ENCODE results near the gene PPP6R2.

PPP6R2 gene

DNA sequence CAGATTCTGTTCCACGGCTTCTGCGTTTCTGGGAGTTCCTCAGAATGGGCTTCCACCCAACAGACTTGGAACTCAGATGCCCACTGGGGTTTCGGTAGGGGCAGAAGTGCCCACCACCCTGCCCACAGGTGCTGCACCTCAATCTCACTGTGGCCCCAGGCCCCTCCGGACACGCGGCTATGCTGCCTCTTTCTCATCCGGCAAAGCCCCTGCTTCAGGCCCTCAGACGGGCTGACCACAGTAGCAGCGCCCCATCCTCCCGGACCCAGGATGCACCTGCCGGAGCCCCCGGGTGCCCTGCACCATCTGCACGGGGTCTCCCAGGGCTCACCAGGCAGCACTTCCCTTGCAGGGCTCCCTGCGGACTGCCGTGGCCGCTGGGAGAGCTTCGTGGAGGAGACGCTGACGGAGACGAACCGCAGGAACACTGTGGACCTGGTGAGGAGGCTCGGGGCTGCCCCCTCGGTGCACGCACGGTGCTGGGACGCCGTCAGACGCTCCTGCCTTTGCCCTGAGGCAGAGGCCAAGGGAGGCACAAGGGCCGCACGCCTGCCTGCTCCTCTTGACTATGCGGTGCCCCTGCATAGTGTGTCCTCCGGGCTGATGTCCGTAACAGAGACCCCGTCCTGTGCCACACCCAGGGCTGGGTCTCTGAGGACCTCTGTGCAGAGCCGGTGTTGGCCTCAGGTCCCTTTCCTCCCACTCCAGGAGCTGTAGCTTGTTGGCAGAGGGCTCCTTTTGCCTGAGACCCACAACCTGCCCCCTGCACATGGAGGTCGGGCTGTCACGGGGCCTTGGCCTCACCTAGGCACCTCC lies 93.1 kb downstream of the PPP6R2 start:
- no peak for DNase-seq

DNA sequence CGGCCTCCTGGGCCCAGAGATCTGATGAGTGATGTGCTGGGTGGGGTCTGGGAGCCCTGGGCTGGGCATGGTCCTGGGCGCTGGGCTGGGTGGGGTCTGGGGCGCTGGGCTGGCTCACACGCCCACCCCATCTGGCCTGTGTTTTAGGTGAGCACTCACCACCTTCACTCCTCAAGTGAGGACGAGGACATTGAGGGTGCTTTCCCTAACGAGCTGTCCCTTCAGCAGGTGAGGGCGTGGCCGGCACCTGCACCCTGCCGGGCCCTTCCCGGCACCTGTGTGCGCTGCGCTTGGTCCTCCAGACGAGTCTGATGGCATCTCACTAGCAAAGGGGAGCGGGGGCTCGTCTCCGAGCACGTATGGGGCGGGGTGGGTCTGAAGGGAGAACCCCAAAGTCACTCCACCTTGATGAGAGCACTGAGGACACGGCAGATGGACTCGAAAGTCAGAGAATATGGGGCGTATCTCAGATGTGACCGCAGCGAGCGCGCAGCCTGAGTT lies 93.8 kb downstream of the PPP6R2 start:
- no peak for DNase-seq

GRCh38 chr22:50437511-50438304 lies 94.6 kb downstream of the PPP6R2 start:
- no peak for DNase-seq

- no peak for DNase-seq
These were observed 95.5 kb downstream of the PPP6R2 start for GRCh38 chr22:50438305-50439275.

DNA sequence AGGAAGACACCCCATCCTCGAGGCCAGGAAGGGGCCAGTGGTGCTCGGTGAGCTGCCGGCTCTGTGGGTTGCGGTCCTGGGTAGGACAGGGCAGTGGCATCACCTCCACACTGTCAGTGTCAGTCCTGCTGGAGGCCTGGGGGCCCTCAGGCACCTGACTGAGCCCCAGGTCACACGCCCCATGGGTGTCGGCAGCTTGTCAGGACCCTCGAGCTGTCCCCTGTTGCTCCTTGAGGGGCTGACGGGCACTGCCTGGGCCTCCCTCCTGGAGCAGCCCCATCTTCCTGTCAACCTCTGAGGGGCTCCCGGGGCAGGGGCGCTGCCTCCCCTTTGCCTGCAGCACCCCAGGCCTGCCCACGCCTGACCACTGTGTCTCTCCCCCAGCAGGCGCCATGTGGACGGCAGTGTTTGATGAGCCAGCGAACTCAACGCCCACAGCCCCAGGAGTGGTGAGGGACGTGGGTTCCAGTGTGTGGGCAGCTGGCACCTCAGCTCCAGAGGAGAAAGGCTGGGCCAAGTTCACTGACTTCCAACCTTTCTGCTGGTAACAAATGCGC lies 96.3 kb downstream of the PPP6R2 start:
- DNase-seq: no peak

DNA sequence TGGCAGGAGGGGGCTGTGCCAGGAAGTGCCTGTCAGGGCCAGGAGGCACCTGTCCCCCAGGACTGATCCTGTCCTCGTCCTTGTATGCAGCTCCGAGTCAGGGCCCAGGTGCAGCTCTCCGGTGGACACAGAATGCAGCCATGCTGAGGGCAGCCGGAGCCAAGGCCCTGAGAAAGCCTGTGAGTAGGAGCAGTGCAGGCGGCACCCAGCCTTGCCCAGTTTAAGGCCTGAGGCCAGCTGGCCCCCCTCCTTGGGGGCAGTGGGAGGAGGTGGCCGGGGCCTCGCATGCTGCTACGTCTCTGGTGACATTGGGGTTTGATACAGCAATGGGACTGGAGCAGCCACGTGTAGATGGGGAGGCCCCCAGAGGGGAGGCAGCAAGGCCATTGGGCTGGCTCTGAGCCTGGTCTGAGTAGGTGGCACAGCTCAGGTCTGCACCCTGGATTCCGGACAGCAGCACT lies 96.8 kb downstream of the PPP6R2 start:
- no peak for DNase-seq

GRCh38 chr22:50440544-50441249 lies 97.6 kb downstream of the PPP6R2 start:
- DNase-seq: no peak

- DNase-seq: no peak
These were observed 98.4 kb downstream of the PPP6R2 start for GRCh38 chr22:50441428-50441993.

- DNase-seq: no peak
These were observed 100.1 kb downstream of the PPP6R2 start for GRCh38 chr22:50443197-50443596.

- DNase-seq: no peak
These were observed 100.9 kb downstream of the PPP6R2 start for GRCh38 chr22:50443801-50444625.

- no peak for DNase-seq
These were observed 101.5 kb downstream of the PPP6R2 start for GRCh38 chr22:50444663-50445062.

- DNase-seq: no peak
These were observed 102.1 kb downstream of the PPP6R2 start for GRCh38 chr22:50445071-50445879.

- DNase-seq: no peak
These were observed 103.0 kb downstream of the PPP6R2 start for GRCh38 chr22:50445880-50446707.

GRCh38 chr22:50446708-50447575 lies 103.8 kb downstream of the PPP6R2 start:
- no peak for DNase-seq

DNA sequence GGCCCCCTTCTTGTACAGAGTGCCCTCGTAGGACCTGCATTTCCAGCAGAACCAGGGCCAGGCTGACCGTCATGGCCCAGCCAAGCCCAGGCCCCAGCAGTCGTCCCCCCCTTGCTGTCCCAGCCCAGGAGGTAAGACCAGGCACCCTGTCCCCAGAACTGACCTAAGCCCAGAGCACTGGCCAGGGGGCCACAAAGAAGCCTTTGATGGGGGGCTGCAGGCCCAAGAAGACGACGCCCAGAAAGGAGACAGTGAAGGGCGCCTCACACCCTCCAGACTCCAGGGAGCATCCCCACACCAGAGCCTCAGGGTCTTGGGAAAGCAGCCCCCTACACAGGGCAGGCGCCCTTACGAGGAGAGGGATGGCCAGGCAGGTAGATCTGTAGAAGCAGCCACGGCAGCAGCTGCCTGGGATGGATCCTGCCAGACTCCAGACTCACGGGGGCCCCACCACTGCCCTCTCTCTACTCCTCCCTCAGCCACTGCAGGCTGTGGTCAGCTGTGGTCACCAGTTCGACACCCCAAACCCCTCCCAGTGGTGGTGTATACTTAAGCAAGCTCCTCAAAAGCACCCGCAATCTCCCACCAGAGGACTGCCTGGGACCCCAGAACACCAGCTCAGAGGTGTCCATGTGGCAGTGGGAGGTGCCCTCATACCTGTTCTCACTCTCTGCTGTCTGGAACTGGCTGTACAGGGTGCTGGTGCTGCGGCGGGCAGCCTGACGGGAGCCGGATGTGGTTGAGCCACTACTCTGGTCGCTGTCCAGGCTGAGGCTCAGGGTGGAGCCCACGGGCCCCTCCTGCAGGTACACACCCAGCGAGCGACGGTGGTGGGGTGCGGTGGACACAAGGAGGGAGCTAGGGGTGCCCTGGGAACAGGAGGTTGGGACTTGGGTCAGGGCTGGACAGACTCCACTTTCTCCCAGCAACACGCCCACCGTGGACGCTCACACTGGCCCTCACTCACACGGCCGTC lies 104.7 kb downstream of the PPP6R2 start:
- no peak for DNase-seq

DNA sequence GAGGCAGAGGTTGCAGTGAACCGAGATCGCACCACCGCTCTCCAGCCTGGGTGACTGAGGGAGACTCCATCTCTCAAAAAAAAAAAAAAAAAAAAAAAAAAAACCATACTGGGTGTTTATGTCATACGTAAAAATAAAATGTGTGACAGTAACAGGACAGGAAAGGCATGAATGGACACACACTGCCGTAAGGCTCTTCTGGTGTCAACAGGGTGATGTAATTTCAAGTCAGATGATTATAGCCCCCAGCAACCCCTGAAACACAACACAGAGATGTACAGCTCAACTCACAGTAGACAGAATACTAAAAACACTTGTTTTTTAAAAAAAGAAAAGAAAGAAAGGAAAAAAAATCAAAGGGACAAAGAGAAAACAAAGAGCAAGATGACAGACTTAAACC lies 109.5 kb downstream of the PPP6R2 start:
- no peak for DNase-seq

All from SIG-M5 (cell line).